NCI-H128 (cell line): Measurements from ENCODE around the gene PLAC9.

Experiments used
- DNase-seq: peaks from one replicate; lab custom pipeline; 2025; ENCODE audit not compliant: unreplicated experiment; lab: John Stamatoyannopoulos, UW

Gene PLAC9

DNA sequence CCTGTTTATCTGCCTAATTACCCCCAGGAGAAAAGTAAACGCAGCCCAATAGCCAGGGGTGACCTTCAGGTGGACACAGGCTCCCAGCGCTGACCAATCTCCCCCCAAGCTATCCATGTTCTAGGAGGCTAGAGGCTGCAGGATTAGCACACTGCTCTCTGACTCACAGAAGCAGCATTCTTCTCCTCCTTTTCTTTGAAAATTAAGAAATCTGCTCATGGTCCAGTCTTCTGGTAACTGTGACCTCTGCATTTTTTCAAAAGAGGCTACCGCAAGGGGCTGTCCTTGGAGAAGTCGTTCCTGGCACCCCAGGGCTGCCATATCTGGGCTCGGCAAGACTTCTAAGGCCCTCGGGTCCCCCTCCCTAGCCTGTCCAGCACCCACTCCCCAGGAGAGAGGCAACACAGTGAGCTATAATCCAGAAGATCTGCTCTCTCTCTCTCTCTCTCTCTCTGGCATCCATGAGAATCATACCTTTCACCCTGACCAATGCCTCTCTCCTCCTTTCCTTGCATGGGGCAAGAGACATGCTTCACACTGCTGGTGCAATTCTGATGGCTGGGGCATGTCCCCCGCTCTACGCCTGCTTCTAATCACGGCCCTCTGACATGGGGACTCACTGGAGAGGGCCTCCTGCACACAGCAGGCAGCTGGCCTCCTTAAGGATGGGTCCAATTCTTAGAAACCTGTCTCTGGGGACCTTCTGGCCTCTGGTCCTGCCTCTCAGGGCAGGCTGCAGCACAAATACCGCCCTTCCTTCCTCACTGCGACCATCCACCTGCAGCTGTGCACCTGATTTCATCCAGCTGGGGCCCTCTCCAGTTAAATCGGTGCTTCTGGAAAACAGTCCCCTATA is 45.5 kb downstream of the PLAC9 start:
- DNase-seq, result no peak

DNA sequence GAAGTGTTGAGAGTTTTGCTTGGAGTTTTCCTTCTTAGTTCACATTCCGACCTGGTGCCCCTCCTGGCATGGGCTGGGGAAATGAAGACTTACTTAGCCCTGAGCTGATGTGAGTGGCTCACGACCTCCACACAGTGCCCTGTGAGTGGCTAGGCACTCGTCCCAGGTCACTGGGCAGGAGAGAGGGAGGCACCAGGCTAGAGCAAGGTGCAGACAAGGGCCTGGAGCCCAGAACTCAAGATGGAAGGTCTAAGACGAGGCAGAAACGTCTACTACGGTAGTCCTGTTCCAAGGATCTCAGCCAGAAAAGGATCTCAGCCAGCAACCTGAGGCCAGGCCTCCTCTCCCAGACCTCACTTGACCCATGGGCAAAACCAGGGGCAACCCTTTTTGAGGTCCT is 50.5 kb downstream of the PLAC9 start:
- no peak for DNase-seq

DNA sequence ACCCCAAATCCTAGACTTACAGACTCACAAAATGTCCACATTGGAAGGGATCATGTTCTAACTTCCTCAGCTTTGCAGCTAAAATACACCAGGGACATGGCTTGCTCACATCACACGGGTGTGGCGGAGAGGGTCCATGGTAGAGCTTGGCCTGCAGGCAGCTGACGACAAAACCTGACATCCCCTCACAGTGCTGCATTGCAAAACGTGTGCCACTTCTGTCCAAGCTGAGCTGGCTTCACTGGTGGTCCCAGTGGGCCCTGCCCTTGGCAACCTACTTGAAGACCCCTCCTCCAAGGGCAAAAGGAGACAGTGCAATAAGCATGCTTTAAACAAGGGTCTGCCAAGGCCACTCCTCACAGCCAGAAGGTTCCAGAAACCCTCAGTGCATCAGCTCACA is 50.9 kb downstream of the PLAC9 start:
- DNase-seq, result no peak

DNA sequence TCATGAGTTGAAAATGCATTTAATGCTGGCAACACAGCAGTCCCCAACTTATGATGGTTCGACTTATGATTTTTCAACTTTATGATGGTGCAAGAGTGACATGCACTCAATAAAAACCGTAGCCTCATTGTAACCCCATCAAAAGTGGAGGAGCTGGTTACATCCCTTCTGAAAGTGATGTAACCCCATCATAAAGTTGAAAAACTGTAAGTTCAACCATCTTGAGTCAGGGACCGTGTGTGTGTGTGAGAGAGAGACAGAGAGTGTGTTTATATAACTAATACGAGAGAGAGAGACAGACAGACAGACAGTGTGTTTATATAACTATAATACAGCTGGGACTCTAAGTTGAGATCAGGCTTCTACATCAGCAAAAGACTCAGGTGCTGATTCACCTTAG is 51.8 kb downstream of the PLAC9 start:
- DNase-seq, result no peak

DNA sequence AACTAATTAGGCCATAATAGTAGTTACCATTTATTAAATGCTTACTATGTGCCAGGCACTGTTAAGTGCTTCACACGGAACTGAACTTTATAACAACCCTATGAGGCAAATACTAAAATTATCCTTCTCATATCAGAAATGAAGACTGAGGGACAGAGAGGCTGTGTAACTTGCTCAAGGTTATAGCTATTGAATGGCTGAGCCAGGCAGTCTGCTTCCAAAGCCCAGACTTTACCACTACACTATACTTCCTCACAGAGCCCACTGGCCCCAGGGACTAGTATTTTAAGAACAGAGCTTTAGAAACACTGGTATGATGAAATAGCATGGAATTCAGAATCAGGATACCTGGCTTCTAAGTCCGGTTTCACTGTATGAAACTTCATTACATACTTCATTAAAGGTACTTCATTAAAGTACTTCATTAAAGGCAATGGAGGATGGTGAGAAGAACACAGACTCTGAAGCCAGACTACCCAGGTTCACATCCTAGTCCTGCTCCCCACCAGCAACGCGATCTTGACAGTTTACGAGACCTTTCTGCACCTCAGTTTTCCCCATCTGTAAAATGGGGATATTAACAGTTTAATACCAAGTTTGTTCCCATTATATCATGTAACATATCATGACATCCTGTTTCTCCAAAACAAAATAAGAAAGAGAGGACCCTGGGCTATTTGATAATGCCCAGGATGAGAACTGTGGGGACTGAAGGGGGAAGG is 53.2 kb downstream of the PLAC9 start:
- DNase-seq, result no peak

DNA sequence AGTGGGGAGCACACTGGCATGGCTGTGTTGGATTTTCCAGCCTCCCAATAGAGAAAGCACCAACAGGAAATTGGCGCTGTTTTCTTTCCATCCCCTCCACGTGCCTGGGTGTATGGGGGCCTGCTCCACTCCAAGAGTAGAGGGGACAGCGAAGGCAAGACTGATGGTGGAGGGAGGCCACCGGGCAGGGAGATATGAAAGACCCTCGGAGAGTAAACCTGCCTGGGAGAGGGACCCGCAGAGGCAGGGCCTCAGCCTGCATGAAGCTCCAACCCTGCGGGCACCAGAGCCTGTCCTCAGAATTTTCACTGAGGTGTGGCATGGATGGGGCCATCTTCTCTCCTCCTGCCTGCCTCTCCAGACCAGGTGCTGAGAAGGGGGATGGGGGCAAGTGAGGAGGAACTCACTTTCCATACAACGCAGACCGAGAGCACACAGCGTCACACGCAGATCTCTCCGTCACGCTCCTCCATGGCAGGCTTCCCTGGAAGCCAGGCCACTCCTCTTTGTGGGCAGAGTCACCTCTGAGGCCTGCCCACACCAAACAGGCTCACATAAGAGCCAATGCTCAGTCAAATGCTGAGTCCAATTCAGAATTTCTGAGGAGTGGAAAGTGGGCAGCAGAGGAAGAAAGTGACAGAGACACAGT is 54.0 kb downstream of the PLAC9 start:
- no peak for DNase-seq

DNA sequence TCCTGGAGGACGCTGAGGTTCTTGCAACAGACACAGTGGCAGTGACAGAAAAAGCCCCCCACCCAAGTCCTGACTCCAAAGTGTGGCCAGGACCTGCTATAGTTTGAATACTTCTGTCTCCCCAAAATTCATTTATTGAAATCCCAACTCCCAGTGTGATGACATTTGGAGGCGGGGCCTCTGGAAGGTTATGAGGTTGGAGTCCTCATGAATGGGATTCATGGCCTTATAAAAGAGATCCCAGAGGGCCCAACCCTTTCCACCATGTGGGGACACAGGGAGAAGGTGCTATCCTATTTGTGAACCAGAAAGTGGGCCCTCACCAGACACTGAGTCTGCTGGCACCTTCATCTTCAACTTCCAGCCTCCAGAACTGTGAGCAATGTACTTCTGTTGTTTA is 54.5 kb downstream of the PLAC9 start:
- no peak for DNase-seq

DNA sequence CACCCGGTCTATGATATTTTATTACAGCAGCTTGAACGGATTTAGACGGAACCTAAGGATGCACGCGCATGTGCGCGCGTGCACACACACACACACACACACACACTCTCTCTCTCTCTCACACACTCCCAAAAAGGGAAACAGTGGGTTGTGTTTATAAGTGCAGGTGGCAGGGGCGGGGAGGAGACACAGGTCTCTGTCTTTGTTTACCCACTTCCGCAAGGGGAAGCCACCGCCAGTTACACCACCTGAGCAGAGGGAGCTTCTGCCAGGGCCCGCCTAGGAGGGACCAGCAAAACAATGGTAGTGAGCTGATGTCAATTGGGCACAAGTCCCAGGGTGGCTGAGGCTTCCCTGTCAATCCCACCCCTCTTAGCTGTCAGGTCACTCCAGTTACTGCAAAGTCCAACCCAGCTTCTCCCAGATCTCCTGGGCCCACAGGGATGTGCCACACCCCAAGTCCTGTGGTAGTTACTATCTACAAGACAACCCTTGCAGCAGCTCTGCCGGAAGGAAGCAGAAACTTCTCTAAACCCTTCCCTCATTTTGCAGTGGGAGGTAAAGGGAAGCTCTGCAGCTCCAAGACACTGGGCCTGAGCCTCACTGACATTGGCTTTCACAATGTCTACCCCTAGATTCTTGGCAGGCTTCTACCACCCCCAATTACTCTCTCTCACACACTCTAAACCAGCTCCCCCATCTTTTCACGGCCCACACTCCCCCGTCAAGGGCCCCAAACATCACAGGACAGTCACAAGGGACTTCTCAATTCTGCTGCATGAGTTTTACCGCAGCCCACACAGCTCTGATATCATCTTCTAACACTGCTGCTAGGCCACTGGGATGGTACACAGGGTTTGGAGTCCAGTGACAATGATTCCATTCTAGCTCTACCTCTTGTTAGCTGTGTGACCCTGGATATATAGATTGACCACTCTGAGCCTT is 55.2 kb downstream of the PLAC9 start:
- no peak for DNase-seq

DNA sequence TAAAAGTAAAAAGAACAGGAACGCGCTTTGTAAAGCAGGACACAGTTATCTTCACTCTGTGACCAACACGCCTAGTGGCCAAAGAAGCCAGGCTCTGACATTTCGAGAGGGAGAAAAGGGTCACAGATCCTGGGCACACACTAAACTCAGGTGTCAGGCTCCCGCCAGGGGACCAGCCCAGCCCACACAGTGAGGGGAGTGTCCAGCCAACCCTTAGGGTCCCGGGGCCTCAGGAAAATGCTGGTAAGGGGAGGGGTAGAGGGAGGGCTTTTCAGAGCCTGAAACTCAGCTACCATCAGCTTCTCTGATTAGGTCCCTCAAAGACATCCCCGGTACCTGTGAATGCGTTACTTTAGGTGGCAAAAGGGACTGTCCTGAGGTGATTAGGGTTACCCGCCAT is 56.2 kb downstream of the PLAC9 start:
- no peak for DNase-seq

DNA sequence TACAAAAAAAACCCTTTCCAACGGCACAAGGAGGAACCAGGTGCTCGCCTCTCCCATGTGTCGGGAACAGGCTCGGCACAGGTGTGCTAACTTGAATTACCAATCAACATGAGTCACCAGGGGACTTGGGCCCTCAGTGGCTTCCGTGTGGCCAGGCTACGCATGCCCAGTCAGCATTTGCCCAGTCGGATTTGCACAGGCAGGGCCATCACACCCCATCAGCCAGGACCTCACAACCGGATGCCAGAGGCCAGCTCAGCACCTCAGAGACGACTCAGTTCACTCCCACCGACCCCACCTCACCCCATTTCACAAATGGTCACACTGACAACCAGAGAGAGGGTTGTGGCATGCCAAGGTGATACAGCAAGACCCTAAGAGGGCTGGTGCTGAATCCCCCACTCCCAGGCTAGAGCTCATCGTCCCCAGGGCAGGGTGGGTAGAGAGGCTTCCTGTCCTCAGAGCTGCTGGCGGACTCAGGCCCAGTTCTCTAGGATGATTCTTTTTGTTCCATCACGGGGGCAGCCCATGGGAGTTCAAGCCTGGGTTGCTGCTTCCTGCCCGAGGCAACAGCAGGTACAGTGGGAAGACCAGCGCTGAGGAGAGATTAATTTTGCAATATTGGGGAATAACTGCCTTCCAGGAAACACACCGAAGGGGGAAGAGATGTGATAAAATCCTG is 59.2 kb downstream of the PLAC9 start:
- no peak for DNase-seq

DNA sequence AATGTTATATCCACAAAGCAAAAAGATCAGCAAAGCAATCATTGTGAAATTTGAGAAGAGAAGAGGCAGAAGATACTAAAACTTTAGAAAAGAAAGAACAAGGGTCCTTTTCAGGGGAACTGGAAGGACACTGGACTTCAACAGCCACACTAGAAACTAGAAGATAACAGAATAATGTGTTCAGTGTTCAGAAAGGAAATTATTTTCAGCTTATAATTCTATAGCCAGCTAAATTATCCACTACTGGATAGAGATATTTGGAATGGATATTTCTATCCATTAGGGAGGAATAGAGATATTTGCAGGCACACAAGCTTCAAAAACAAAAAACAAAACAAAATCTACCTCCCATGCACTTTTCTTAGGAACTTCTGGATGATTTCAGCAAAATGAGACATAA is 60.0 kb downstream of the PLAC9 start:
- no peak for DNase-seq

DNA sequence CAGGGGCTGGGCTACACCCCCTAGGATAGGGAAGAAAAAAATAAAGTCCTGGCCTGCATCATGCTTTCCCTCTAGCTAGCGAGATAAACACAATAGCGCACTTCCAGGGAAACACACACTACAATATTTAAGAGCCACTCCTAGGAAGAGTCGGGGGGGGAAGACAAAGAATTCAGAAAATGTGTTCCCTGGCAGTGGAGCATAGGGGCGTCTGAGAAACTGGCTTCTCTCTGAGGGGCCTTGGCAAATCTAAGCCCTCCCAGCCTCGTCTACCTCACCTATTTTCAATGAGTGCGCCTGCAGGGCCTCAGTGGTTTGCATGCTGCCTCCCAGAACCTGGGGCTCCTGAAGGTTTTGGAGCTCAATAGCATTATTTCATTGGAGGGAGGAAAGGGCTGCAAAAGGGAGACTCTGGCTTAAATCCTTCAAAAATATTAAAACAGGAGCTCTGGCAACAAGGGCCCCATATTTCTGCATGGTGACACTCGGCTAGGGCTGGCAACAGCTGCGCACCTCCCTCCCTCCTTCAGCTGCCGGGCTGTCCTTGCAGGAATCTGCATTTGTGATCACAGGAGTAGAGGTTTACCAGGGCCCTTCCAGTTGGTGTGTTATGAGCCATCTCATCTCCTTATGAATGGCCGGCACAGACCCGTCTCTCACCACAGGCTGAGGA is 62.0 kb downstream of the PLAC9 start:
- DNase-seq, result no peak
